GM21825 (cell line): ENCODE results near the gene FOXN3.
"Not testable (repeated sequence)": the region's sequence is repeated elsewhere in the genome, so short reads cannot be mapped to it uniquely, and the experiment has no call there.

Experiments
- ATAC-seq: cut with Tn5 transposase; IDR thresholded peaks from one replicate; pipeline ENCODE4 v1.9.1; 2021; ENCODE audit warnings: mild to moderate bottlenecking, moderate library complexity; ENCODE audit not compliant: unreplicated experiment

The FOXN3 gene

GRCh38 chr14:89142366-89142765 is 274.7 kb downstream of the FOXN3 start:
- ATAC-seq, result no peak

DNA sequence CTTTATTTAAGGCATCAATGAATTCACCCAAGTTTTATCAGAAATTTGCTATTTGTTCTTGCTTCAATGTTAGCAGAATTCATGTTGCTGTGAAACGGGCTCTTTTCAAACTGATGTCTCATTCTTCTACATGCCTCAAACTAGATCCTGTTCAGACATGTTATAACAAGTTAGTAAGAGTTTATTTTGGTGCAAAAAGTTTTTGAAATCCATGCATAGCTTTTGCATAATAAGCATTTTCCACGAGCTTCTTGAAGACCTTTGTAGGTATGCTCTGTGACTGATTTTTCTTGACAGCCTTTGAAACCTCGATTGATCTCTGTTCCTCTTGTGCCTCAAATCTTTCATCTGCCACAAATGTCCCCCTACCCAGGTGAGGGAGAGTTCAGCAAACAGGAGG is 275.2 kb downstream of the FOXN3 start:
- ATAC-seq, result no peak

DNA sequence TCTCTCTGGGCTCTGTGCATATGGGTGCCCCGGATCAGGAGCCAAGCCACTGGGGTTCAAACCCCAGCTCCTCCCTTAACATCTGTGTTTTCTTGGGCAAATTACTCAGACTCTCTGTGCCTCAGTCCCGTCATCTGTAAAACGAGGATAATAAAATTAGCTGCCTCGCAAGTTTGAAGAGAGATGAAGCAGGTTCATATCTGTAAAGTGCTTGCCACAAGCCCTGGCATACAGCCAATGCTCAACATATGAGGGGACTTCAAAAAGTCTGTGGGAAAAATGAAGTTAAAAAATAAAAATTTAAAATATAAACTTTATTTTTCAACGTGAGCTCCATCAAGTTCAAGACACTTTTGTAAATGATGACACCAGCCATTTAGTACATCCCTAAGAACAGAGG is 276.7 kb downstream of the FOXN3 start:
- ATAC-seq, result no peak

GRCh38 chr14:89139404-89140247 is 277.4 kb downstream of the FOXN3 start:
- ATAC-seq, result no peak

DNA sequence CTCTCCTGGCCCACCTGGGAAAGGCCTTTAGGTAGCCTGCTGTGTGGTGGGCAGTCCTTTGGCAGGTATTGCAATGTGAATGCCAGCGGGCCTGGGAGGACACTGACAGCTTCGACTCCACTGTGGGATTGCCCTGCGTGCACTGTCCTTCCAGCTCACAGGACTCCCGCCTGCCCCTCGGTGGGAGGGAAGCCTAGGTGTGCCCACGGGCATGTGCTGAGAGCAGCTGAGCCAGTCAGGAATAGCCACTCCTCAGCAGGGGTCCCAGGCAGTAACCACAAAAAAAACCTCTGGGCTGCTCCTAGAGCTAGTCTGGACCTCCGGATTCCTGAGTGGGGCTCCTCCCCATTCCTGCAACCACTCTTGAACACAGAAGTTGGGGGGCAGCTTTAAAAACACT is 278.2 kb downstream of the FOXN3 start:
- no peak for ATAC-seq

- no peak for ATAC-seq
Observed at GRCh38 chr14:89137526-89138163, 279.4 kb downstream of the FOXN3 start.

DNA sequence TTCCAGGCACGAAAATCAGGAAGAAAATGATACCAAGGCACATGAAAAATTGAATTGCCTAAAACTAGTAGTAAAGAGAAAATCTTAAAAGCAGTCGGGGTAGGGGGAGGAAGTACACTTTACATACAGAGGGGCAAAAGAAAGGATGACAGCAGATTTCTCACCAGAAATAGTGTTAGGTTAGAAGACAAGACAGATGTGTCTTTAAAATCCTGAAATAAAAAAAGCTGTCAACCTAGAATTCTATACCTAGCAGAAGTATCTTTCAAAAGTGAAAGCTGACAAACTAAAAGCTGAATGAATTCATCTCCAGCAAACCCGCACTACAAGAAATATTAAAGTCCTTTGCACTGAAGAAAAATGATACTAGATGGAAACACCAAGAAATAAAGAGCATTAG is 280.4 kb downstream of the FOXN3 start:
- no peak for ATAC-seq

GRCh38 chr14:89134640-89135039 is 282.4 kb downstream of the FOXN3 start:
- ATAC-seq, result no peak

- ATAC-seq, result no peak
Observed at GRCh38 chr14:89131004-89131750, 285.9 kb downstream of the FOXN3 start.

- no peak for ATAC-seq
Observed at GRCh38 chr14:89129570-89129969, 287.5 kb downstream of the FOXN3 start.

GRCh38 chr14:89128311-89129026 is 288.6 kb downstream of the FOXN3 start:
- ATAC-seq, result no peak

DNA sequence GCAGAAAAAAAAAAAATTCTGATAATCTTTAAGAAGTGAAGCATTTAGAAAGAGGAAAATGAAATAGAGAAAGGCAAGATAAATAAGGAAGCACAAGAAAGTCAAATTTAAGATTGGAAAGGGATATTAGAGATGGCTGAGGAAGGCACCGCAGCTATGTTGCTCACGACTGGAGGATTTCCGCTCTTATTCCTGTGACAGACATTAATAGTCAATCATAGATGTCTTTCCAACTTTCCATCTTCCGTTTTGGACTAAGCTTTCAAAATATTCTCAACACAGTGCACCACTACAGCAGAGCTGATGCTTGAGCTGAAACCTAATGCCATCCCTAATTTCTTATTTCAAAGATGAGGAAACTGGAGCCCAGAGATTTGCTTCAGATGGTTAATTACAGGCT is 290.6 kb downstream of the FOXN3 start:
- no peak for ATAC-seq

GRCh38 chr14:89125216-89125615 is 291.8 kb downstream of the FOXN3 start:
- ATAC-seq, result no peak

GRCh38 chr14:89123851-89124250 is 293.2 kb downstream of the FOXN3 start:
- ATAC-seq, result no peak

DNA sequence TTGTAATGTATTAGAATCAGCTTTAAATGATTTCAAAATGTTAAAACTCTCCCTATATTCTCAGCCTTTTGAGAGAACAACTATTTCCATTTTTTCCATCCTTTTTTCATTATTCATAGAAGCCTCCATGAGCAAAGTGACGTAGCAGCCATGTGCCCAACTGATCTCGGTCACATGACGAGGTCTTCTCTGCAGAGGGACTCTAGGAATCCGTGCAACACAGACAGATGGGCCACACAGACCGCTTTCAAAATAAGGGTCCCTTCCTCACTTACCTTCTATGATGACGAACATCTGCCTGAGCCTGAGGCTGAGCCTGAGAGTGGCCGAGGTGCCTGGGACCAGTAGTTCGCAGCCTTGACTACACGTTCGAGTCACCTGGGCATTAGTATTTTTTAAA is 293.8 kb downstream of the FOXN3 start:
- no peak for ATAC-seq

DNA sequence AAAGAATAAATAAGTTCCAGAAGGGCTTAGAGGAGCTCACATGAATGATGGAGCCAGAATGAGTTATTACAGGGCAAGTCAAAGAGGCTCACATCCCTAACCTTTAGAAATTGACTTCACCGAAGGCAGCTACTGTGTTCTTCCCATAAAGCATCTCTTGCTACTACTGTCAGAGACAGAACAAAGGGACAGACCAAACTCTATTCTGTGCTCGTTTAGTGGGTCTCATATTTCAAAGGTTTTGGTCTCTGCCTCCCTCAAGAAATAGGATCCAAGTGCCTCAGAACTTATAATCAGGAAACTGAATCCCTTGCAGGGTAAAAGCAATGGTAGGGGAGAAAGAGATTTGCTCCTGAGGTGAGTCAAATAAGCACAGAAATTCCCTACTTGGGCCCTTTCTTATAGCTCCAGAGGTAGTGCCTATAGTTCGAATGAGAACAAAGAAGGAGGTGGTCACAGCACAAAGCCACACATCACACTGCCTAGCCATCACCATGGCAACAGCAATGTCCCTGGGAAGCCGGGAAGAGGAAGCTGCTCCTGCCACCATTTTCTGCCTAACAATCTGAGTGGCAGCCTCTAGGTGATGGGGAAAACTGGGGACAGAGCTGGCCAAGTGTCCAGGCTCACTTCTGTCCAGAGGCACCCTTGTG is 294.9 kb downstream of the FOXN3 start:
- ATAC-seq, result no peak

DNA sequence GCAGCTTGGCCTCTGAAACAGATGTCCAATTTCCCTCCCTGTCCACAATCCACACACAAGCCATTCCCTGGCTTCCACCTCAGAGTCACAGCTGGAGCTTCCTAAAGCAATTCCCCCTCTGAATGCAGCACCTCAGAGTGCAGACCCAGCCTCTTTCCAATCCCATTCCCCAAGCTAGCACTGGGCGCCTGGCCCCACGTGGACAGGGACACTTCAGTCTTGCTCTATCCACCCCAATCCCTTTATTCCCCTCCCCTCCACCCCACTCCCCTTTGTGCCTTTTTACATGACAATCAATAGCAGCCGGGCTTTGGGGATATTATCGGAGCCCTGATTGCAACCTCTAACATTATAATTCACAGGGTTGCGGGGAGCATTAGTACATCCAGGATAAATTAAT is 300.0 kb downstream of the FOXN3 start:
- no peak for ATAC-seq

DNA sequence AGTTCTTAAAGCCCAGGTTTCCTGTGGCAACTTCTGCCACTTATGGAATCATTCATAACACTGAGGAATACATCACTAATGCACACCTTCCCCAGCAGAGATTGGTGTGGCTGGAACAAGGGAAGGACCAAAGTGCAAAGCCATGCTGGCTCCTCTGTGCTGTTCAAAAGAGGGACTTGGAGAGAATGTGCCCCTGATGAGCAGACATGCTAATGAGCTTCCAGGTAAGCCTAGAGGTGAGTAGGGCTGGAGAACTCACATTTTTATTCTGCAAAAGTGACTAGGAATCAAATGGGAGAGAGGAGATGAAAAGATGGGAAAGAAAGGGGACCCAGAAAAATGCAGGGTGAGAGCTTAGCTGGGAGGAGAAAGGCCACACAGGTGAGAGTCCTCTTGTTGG is 302.9 kb downstream of the FOXN3 start:
- no peak for ATAC-seq

DNA sequence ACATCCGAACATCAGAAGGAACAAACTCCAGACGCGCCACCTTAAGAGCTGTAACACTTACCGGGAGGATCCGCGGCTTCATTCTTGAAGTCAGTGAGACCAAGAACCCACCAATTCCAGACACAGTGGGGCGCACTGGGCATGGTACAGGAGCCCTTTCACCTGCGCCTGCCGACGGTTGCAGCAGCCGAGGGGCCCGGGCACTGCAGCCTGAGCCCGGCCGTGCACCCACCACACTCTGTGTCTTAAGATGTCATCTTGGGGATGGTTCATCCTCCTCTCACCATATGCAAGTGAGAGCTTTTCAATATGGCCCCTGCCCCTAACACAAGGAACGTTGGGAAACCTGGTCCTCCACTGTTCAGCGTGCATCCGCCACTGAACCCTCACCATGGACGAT is 304.3 kb downstream of the FOXN3 start:
- ATAC-seq, result no peak

DNA sequence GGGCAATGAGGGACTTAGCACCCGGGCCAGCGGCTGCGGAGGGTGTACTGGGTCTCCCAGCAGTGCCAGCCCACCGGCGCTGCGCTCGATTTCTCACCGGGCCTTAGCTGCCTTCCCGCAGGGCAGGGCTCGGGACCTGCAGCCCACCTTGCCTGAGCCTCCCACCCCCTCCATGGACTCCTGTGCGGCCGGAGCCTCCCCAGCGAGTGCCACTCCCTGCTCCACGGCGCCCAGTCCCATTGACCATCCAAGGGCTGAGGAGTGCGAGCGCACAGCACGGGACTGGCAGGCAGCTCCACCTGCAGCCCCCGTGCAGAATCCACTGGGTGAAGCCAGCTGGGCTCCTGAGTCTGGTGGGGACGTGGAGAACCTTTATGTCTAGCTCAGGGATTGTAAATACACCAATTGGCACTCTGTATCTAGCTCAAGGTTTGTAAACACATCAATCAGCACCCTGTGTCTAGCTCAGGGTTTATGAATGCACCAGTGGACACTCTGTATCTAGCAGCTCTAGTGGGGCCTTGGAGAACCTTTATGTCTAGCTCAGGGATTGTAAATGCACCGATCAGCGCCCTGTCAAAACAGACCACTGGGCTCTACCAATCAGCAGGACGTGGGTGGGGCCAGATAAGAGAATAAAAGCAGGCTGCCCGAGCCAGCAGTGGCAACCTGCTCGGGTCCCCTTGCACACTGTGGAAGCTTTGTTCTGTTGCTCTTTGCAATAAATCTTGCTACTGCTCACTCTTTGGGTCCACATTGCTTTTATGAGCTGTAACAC is 305.1 kb downstream of the FOXN3 start:
- ATAC-seq, result not testable (repeated sequence)
